Dendritic cell treated with granulocyte-macrophage colony-stimulating factor and Interleukin-4, amounts not matched to agents 40 ng/mL and 50 ng/mL, for 4 days (primary cell): Measurements from ENCODE around the gene ZC3H12C.
A peak's percentile ranks its signal among the peaks of the same experiment; 100 is the strongest.
"Not testable (repeated sequence)": the region's sequence is repeated elsewhere in the genome, so short reads cannot be mapped to it uniquely, and the experiment has no call there.

ENCODE experiments used
- H3K27ac Mint-ChIP-seq: one replicate; pipeline ENCODE4 v1.8.0; 2022; ENCODE audit warnings: mild to moderate bottlenecking, mixed read lengths
- H3K27me3 Mint-ChIP-seq: one replicate; pipeline ENCODE4 v1.8.0; 2022; ENCODE audit warnings: mild to moderate bottlenecking, mixed read lengths
- H3K36me3 Mint-ChIP-seq: one replicate; pipeline ENCODE4 v1.8.0; 2022; ENCODE audit warnings: low read depth, mixed read lengths
- H3K4me1 Mint-ChIP-seq: one replicate; pipeline ENCODE4 v1.8.0; 2022; ENCODE audit warnings: low read depth, mixed read lengths
- H3K4me3 Mint-ChIP-seq: one replicate; pipeline ENCODE4 v1.8.0; 2022; ENCODE audit warnings: mild to moderate bottlenecking, moderate library complexity, mixed read lengths
- H3K9me3 Mint-ChIP-seq: one replicate; pipeline ENCODE4 v1.8.0; 2022; ENCODE audit warnings: mixed read lengths
- intact Hi-C: fragments of 100-400 bp; cut with micrococcal nuclease; formaldehyde crosslinking; loops from one replicate; pipeline ENCODE4 v1.15.0; 2022

Gene ZC3H12C

GRCh38 chr11:110200241-110200640 is 107.0 kb downstream of the ZC3H12C start:
- Mint-ChIP-seq H3K36me3 (no peaks in the 10 kb centered on the region), H3K27me3 (peaks cover 1% of the 10 kb centered on the region), H3K27ac (no peak overlapping the region), H3K4me1 (no peaks in the 10 kb centered on the region), H3K9me3 (no peaks in the 10 kb centered on the region), H3K4me3 (no peak overlapping the region)
- intact Hi-C loops = loop anchor here (2.0 to 5.0 kb wide), 2 partner anchors 167 to 253 kb away; no protein-coding TSS in a partner anchor

DNA sequence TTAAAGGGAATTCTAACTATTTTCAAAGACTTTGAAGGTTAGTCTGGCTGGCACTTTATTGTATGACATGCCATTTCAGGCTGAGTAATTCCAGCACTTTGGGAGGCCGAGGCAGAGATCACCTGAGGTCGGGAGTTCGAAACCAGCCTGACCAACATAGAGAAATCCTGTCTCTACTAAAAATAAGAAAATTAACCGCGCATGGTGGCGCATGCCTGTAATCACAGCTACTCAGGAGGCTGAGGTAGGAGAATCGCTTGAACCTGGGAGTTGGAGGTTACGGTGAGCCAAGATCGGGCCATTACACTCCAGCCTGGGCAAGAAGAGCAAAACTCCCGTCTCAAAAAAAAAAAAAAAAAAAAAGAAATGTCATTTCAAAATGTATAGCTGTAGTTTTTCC is 107.6 kb downstream of the ZC3H12C start:
- Mint-ChIP-seq H3K36me3 (no peaks in the 10 kb centered on the region), H3K4me3 (no peak overlapping the region), H3K27me3 (peaks cover 1% of the 10 kb centered on the region), H3K27ac (no peak overlapping the region), H3K9me3 (no peaks in the 10 kb centered on the region), H3K4me1 (no peaks in the 10 kb centered on the region)
- intact Hi-C loops = loop anchor here (1.0 to 5.0 kb wide), 4 partner anchors 166 to 254 kb away; no protein-coding TSS in a partner anchor

DNA sequence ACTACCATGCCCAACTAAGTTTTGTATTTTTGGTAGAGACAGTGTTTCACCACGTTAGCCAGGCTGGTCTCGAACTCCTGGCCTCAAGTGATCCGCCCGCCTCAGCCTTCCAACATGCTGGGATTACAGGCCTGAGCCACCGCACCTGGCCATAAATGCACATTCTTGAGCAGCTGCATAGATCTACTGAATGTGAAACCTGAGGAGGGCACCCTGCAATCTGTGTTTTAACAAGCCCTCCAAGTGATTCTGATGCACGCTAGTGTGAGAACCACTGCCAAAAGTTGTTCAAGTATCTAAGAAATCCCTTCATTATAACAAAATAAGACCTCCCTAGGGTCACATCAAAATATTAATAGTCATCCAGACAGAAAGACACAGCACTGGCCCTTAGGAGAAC is 113.9 kb downstream of the ZC3H12C start:
- Mint-ChIP-seq H3K4me3 (no peak overlapping the region), H3K9me3 (no peaks in the 10 kb centered on the region), H3K36me3 (no peaks in the 10 kb centered on the region), H3K27ac (no peak overlapping the region), H3K27me3 (peaks cover 3% of the 10 kb centered on the region), H3K4me1 (no peaks in the 10 kb centered on the region)
- intact Hi-C loops = no loop called here

GRCh38 chr11:110208678-110209312 is 115.6 kb downstream of the ZC3H12C start:
- H3K4me1 Mint-ChIP-seq, H3K9me3 Mint-ChIP-seq, H3K27me3 Mint-ChIP-seq, H3K36me3 Mint-ChIP-seq, H3K27ac Mint-ChIP-seq, intact Hi-C loops: not testable (repeated sequence)
- peak overlapping the region; percentile 34 for H3K4me3 Mint-ChIP-seq

DNA sequence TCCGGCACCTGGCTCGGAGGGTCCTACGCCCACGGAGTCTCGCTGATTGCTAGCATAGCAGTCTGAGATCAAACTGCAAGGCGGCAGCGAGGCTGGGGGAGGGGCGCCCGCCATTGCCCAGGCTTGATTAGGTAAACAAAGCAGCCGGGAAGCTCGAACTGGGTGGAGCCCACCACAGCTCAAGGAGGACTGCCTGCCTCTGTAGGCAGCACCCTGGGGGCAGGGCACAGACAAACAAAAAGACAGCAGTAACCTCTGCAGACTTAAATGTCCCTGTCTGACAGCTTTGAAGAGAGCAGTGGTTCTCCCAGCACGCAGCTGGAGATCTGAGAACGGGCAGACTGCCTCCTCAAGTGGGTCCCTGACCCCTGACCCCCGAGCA is 116.1 kb downstream of the ZC3H12C start:
- H3K9me3 Mint-ChIP-seq, H3K36me3 Mint-ChIP-seq, intact Hi-C loops, H3K27me3 Mint-ChIP-seq, H3K4me1 Mint-ChIP-seq, H3K27ac Mint-ChIP-seq: not testable (repeated sequence)
- H3K4me3 Mint-ChIP-seq = peak overlapping the region; percentile 34

DNA sequence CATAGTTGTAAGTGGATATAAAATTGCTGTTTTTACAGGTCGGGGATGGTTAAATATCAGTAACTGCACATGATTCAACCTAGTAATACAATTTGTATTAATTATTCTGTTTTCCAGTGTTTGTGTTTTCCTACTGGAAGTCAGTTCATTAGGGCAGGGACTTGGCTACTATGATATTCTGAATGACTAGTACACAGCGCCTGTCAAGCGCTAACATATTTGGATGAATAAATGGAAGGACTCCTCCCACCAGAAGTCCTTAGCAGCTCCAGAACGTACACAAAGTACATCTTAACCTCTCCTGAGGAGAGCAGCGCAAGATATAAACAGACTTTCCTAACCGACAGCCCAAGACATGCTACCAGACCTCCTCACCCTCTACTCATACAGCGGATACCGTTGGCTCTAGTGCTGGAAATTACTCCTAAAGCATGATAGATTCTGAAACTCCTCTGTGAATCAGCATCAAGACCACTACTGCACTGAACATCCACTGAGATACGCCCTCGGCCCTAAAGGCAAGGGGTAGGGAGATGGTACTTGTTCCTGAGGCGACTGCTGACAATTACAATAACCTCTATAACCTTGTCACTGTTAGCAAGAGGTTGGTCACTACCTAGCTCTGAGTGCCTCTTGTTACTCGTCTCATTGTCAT is 124.2 kb downstream of the ZC3H12C start:
- Mint-ChIP-seq H3K4me3 (no peak overlapping the region), H3K27ac (no peak overlapping the region), H3K4me1 (no peaks in the 10 kb centered on the region), H3K9me3 (no peaks in the 10 kb centered on the region), H3K36me3 (peaks cover 9% of the 10 kb centered on the region), H3K27me3 (no peaks in the 10 kb centered on the region)
- intact Hi-C loops = no loop called here

DNA sequence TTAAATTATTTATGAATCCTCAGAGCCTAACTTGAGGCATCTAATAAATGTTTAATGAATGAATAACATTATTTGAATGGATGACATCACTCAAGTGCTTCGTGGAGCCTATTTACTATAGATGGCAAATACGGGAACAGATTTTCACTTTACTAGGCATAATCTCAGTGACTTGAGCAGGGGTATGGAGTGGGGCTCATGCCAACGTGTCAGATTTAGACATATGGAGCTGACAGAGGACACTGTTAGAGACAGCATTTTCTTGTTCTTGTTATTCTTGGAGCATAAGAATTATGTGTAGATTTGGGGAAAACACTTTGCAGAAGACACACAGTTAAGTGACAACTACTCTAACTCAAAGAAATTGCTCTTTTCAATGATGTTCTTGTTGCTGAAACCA is 124.7 kb downstream of the ZC3H12C start:
- no peaks in the 10 kb centered on the region for H3K4me1 Mint-ChIP-seq
- H3K36me3 Mint-ChIP-seq = peaks cover 9% of the 10 kb centered on the region
- no peak overlapping the region for H3K4me3 Mint-ChIP-seq
- no peak overlapping the region for H3K27ac Mint-ChIP-seq
- H3K9me3 Mint-ChIP-seq = no peaks in the 10 kb centered on the region
- intact Hi-C loops = no loop called here
- no peaks in the 10 kb centered on the region for H3K27me3 Mint-ChIP-seq

DNA sequence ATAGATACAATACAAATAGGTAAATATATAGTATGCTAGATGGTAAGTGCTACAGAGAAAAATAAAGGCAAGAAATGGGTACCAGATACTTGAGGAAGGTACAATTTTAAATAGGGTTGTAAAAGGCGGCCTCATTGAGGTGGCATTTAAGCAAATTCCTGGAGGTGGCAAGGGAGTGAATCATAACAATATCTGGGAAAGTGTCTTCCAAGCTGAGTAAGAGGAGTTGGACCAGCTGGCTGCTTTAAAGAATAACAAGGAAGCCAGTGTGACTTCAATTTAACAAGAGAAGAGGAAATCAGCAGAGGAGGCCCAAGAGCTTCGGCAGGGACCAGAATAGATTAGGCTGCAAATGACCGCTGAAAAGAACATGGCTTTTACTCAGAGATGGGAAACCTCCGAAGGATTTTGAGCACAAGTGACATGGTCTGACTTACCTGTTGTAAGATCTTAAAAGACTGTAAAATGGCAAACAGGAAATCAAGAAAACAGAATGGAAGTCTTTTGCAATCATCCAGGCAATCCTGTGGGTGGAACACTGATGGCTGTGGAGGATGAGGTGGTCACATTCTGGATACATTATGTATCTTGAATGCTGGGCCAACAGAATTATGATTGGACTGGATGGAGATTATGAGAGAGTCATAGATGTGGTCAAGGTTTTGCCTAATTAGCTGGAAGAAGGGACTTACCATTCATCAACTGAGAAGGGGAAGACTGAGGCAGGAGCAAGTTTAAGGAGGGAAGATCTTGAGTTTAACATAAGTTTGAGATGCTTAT is 126.0 kb downstream of the ZC3H12C start:
- no peak overlapping the region for H3K4me3 Mint-ChIP-seq
- H3K36me3 Mint-ChIP-seq = peaks cover 9% of the 10 kb centered on the region
- H3K4me1 Mint-ChIP-seq = no peaks in the 10 kb centered on the region
- H3K27ac Mint-ChIP-seq = no peak overlapping the region
- H3K9me3 Mint-ChIP-seq = no peaks in the 10 kb centered on the region
- intact Hi-C loops = no loop called here
- H3K27me3 Mint-ChIP-seq = no peaks in the 10 kb centered on the region
